Measurements from ENCODE around the gene NDUFV1. TPM values are rescaled to one million over a fixed set of nuclear protein-coding genes. Genes with fewer than 3 reads are reported as not detected.

The NDUFV1 gene
- polyA plus RNA-seq, 2 of the 4 experiments (the other 2 are of a cell fraction), result 95.1 to 163 TPM

- ChIA-PET POLR2A (interaction anchor here (1.1 to 2.4 kb wide), 4 partner anchors 12 to 47 kb away, joined by 3 to 10 read pairs (median 6); partner anchors contain the start of genes ACY3 and GSTP1), CTCF (interaction anchor here (0.6 to 14.1 kb wide), 13 partner anchors 8 to 155 kb away, joined by 3 to 181 read pairs (median 20); partner anchors contain the start of genes ACY3, ALDH3B2 and TBX10)
- 79% methylated on average over 8 of the region's 16 CpGs for WGBS (ENCODE audit: missing lambda C conversion rate)
- Histone ChIP-seq H3K27ac (peak overlapping the region; percentile 77 to 87), H3K4me1 (peaks cover 6% of the 10 kb centered on the region; the same call in 2 of the 3 replicates), H3K9me3 (no peaks in the 10 kb centered on the region), H3K4me2 (peak overlapping the region; percentile 81), H3K4me3 (peak overlapping the region; percentile 59)
- DNase-seq (ENCODE audit: low read depth in 1 of 2, low spot score in 1 of 2), result no peak
- no peak for FAIRE-seq
- TF ChIP-seq RCOR1 (IDR thresholded peaks at IDR 0.05; ENCODE audit: low read depth, low read length), result no peak
- TF ChIP-seq ZFP36 (IDR thresholded peaks at IDR 0.05; ENCODE audit: borderline replicate concordance, partially characterized antibody), result peak; percentile 46
- TF ChIP-seq FOXS1 (CRISPR knock-in tag; IDR thresholded peaks at IDR 0.05), result no peak
- TF ChIP-seq ZSCAN20 (CRISPR knock-in tag; IDR thresholded peaks at IDR 0.05), result no peak
- TF ChIP-seq BHLHE40 (IDR thresholded peaks at IDR 0.05; ENCODE audit: low read depth, low read length), result no peak
- no peak for TF ChIP-seq MAX (IDR thresholded peaks at IDR 0.05)
- no peak for ATAC-seq
Observed at GRCh38 chr11:67630943-67631331, 24.2 kb downstream of the NDUFV1 start.

- POLR2A ChIA-PET, result interaction anchor here (2.0 kb wide), 1 partner anchor 19 kb away, joined by 7 read pairs; the partner anchor contains the start of gene ACY3
- CTCF ChIA-PET, result interaction anchor here (0.6 to 14.1 kb wide), 12 partner anchors 8 to 155 kb away, joined by 3 to 181 read pairs (median 21); partner anchors contain the start of genes ACY3, ALDH3B2 and TBX10
- Histone ChIP-seq H3K27ac (no peak overlapping the region), H3K9me3 (no peaks in the 10 kb centered on the region), H3K4me1 (peaks cover 6% of the 10 kb centered on the region; the same call in 2 of the 3 replicates), H3K4me3 (no peak overlapping the region), H3K4me2 (peak overlapping the region; percentile 81; the same call in 2 of the 3 replicates)
- FAIRE-seq (no peak), DNase-seq (ENCODE audit: low read depth in 1 of 2, low spot score in 1 of 2) (no peak), ATAC-seq (no peak)
- TF ChIP-seq PBX3 (IDR thresholded peaks at IDR 0.05) (no peak), EHF (CRISPR knock-in tag; IDR thresholded peaks at IDR 0.05) (no peak), NPAS2 (CRISPR knock-in tag; IDR thresholded peaks at IDR 0.05; ENCODE audit: borderline replicate concordance) (no peak), FOSL2 (IDR thresholded peaks at IDR 0.05) (no peak), FOSL2 (CRISPR knock-in tag; IDR thresholded peaks at IDR 0.05) (no peak), RAD21 (conservative IDR thresholded peaks at IDR 0.05 in 1 of 2, IDR thresholded peaks at IDR 0.05 in 1 of 2) (no peak), HEYL (CRISPR knock-in tag; IDR thresholded peaks at IDR 0.05) (no peak), EHMT2 (IDR thresholded peaks at IDR 0.05; ENCODE audit: low read depth) (no peak), JUN (IDR thresholded peaks at IDR 0.05) (no peak)
- 84% methylated on average over 6 of the region's 7 CpGs for WGBS (ENCODE audit: missing lambda C conversion rate)
Observed at GRCh38 chr11:67631411-67631810, 24.7 kb downstream of the NDUFV1 start.

- H3K27ac ChIP-seq, result no peak overlapping the region
- no peak for ATAC-seq
- CTCF ChIA-PET, result interaction anchor here (1.3 to 14.1 kb wide), 6 partner anchors 16 to 60 kb away, joined by 4 to 181 read pairs (median 90); partner anchors contain the start of gene ACY3
Observed at GRCh38 chr11:67631853-67632174, 25.1 kb downstream of the NDUFV1 start.

GRCh38 chr11:67632175-67632981 lies 25.6 kb downstream of the NDUFV1 start:
- FAIRE-seq (no peak), ATAC-seq (no peak), DNase-seq (ENCODE audit: low read depth in 1 of 2, low spot score in 1 of 2) (no peak)
- H3K9me3 ChIP-seq, result no peaks in the 10 kb centered on the region
- POLR2A ChIA-PET, result interaction anchor here (0.6 kb wide), 1 partner anchor 287 kb away, joined by 3 read pairs; no protein-coding TSS in a partner anchor
- no peak overlapping the region for H3K4me2 ChIP-seq
- no peak overlapping the region for H3K4me3 ChIP-seq
- 73% methylated on average over 12 of the region's 12 CpGs for WGBS (ENCODE audit: missing lambda C conversion rate)
- peaks cover 6% of the 10 kb centered on the region; the same call in 2 of the 3 replicates for H3K4me1 ChIP-seq
- H3K27ac ChIP-seq, result no peak overlapping the region
- CTCF ChIA-PET, result interaction anchor here (0.9 to 14.1 kb wide), 7 partner anchors 15 to 59 kb away, joined by 3 to 181 read pairs (median 30); partner anchors contain the start of genes ACY3 and GSTP1
- TF ChIP-seq KDM1A (IDR thresholded peaks at IDR 0.05; ENCODE audit: low read depth) (peak; percentile 70; the same call in 1 of the 2 replicates), MYC (IDR thresholded peaks at IDR 0.05; ENCODE audit: borderline replicate concordance, low read length) (no peak), ELK1 (IDR thresholded peaks at IDR 0.05; ENCODE audit: low read depth, low read length) (no peak), EHMT2 (IDR thresholded peaks at IDR 0.05; ENCODE audit: low read depth) (no peak), HOXA7 (CRISPR knock-in tag; IDR thresholded peaks at IDR 0.05) (no peak), RAD21 (conservative IDR thresholded peaks at IDR 0.05 in 1 of 2, IDR thresholded peaks at IDR 0.05 in 1 of 2) (no peak), NR3C1 (IDR thresholded peaks at IDR 0.05) (no peak), ZSCAN20 (CRISPR knock-in tag; IDR thresholded peaks at IDR 0.05) (no peak), JUN (IDR thresholded peaks at IDR 0.05) (no peak)

More at GRCh38 chr11:67631853-67632174, 25.1 kb downstream of the NDUFV1 start:
- 95% methylated on average over 2 of the region's 2 CpGs for WGBS (ENCODE audit: missing lambda C conversion rate)
- Histone ChIP-seq H3K4me1 (peaks cover 6% of the 10 kb centered on the region; the same call in 2 of the 3 replicates), H3K4me2 (no peak overlapping the region), H3K4me3 (no peak overlapping the region), H3K9me3 (no peaks in the 10 kb centered on the region)
- POLR2A ChIA-PET, result interaction anchor here (2.0 kb wide), 1 partner anchor 19 kb away, joined by 7 read pairs; the partner anchor contains the start of gene ACY3
- FAIRE-seq, result no peak
- TF ChIP-seq FOSB (CRISPR knock-in tag; IDR thresholded peaks at IDR 0.05), result no peak
- no peak for TF ChIP-seq NR3C1 (IDR thresholded peaks at IDR 0.05)
- no peak for DNase-seq (ENCODE audit: low read depth in 1 of 2, low spot score in 1 of 2)
